Activated CD4-positive, CD25-positive, alpha-beta regulatory T cell treated with anti-CD3 and anti-CD28 coated beads, Interleukin-2, amount 50 U/mL, for 24 hours (primary cell): ENCODE data around the gene SLC17A2.
"Not testable (repeated sequence)": the region's sequence is repeated elsewhere in the genome, so short reads cannot be mapped to it uniquely, and the experiment has no call there.

Experiments used
- ATAC-seq, 2 donors: fragments of 150-1000 bp; cut with Tn5 transposase; one replicate each; pipeline ENCODE4 v1.10.0; 2021; ENCODE audit warnings: mild to moderate bottlenecking in 1 of 2, moderate library complexity in 1 of 2

SLC17A2 gene

DNA sequence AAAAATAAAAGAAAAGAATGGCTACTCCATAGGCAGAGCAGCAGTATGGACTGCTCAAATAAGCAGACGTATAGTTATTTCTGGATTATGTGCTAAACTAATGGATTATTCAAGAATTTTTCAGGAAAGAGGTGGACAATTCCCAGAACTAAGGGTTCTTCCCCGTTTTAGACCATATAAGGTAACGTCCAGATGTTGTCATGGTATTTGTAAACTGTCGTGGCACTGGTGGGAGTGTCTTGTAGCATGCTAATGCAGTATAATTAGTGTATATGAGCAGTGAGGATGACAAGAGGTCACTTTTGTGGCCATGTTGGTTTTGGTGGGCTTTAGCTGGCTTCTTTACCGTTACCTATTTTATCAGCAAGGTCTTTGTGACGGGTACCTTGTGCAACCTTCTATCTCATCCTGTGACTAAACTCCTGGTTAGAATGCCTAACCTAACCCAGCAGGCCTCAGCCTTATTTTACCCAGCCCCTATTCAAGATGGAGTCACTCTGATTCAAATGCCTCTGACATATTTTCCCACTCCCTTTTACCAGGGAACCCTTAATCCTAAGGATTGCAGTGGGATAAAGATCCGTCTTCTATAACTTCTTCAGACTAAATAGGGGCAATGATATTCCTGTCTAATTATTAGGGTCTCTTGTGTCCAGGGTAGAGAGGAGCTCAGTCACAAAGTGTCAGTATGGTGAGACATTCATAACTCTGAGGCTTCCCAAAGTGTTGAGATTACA, 21.0 kb upstream of the SLC17A2 start:
- no peak for ATAC-seq

DNA sequence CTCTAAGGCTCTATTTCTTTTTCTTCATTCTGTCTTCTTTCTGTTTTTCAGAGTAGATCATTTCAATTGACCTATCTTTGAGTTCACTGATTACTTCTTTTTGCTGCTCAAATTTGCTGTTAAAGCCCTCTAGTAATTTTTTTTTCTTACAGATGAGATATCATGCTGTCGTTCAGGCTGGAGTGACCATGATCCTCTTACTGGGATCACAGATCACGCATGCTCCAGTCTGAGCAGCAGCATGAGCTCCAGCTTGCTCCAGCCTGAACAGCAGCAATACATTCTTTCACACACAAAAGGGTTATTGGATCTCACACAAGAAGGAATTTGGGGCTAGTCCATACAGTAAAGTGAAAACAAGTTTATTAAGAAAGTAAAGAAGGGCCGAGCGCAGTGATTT, 19.8 kb upstream of the SLC17A2 start:
- ATAC-seq, result no peak

DNA sequence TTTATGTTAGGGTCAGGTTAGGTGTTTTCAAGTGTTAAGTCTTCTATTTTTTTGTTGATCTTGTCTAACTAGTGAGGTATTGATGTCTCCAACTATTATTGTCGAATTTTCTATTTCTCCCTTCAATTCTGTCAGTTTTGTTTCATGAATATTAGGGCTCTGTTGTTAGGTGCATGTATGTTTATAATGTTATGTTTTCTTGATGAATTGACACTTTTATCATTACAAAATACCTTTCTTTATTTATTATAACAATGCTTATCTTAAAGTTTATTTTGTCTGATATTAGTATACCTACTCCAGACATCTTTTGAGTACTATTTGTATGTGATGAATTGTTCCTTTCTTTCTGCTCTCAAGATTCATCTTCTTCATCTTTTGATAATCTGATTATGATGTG, 19.2 kb upstream of the SLC17A2 start:
- no peak for ATAC-seq

DNA sequence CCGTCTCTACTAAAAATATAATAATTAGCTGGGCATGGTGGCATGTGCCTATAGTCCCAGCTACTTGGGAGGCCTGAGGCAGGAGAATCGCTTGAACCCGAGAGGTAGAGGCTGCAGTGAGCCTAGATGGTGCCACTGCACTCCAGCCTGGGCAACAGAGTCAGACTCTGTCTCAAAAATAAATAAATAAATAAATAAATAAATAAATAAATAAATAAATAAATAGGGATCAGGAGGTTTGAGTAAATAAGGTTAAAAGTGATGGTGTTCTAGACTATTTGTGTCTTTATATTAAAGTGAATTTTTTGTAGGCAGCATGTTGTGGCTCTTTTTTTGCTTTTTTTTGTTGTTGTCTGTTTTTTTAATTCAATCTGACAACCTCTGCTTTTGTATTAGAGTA, 17.0 kb upstream of the SLC17A2 start:
- ATAC-seq, result not testable (repeated sequence)

DNA sequence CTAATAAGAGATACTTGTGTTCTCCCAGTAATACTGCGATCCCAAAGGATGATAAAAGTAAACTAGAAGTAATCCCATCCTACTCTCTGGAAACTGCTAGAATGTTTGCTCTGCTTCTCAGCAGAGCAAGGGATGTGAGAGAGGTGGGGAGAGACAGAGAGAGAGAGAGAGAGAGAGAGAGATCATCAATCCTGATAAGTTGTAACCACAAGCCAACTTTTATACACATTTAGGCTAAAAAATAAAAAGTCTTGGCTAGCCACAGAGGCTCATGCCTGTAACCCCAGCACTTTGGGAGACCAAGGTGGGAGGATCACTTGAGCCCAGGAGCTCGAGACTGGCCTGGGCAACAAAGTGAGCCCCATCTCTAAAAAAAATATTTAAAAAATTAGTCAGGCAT, 16.1 kb upstream of the SLC17A2 start:
- no peak for ATAC-seq

DNA sequence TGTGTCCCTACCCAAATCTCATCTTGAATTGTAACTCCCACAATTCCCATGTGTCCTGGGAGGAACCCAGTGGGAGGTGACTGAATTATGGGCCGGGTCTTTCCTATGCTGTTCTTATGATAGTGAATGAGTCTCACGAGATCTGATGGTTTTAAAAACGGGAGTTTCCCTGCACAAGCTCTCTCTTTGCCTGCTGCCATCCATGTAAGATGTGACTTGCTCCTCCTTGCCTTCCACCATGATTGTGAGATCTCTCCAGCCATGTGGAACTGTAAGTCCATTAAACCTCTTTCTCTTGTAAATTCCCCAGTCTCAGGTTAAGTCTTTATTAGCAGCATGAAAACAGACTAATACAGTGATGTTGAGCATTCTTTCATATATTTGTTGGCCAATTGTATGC, 15.2 kb upstream of the SLC17A2 start:
- not testable (repeated sequence) for ATAC-seq

DNA sequence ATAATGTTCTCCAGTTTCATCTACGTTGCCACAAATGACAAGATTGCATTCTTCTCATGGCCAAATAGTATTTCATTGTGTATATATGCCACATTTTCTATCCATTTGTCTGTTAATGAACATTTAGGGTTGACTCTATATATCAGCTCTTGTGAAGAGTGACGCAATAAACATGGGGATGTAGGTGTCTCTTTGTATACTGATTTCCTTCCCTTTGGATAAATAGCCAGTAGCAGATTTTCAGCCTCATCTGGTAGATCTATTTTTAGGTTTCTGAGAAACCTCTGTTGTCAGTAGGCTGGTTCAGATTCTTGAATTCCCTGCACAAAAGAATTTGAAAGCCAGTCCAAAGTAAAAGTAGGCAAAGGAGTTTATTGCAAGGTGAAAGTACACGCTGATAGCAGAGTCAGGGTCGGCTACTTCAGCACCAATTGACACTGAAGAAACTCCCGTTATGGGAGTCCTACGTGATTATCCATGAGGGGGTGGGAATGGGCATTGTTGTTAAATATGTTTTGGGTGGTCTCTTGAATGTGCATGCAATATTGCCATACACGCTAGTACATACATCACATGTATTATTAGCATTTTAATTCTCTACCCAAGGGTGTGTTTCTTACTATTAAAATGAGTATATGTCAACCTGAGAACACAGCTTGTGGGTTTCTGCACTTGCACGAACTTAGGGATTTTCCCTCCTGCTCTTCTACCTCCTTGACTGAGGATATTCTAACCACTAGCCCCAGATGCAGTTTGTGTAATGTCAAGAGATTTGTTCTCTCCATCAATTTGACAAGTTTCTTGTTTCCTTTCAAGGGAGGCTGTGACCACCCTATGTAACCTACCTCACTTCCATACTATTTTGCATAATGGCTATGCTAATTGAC, 14.4 kb upstream of the SLC17A2 start:
- peak; percentile 79 to 94 for ATAC-seq

DNA sequence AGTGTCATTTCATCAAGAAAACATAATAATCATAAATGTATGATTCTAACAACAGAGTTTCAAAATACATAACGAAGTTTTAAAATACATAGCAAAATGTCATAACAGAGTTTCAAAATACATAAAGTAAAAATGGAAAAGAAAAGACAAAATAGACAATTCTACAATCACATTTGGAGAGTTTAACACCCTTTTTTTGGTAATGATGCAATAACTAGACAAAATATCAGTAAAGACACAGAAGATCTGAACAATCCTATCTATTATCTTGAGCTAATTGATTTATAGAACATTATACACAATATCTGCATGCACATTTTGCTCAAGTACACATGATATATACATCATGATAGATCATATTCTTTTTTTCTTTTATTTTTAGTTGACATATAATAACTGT, 13.4 kb upstream of the SLC17A2 start:
- ATAC-seq, result no peak

DNA sequence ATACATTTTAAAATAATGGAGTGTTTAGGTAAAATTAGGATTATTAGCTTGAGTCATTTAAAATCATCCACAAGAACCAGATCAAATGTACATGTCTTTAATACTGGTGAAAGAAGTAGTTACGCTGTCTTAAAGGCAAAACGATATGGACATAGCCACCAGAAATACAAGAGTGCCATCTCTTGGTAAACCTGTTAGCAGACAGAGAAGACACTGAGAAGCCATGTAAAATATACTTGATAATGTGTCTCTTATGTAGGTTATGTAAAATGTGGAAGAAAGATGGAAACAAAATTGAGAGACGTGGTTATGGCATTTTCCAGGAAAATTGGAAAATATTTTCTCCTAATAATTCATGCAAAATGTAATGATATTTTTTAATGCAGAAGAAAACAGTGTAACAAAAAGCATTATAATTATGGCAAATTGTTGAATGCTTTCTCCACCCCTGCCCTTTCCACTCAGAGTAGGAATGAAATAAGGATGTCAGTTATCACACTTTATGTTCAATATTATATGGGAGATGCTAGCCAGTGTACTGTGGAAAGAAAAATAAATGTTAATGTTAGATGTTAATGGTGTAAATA, 12.2 kb upstream of the SLC17A2 start:
- ATAC-seq, result no peak

DNA sequence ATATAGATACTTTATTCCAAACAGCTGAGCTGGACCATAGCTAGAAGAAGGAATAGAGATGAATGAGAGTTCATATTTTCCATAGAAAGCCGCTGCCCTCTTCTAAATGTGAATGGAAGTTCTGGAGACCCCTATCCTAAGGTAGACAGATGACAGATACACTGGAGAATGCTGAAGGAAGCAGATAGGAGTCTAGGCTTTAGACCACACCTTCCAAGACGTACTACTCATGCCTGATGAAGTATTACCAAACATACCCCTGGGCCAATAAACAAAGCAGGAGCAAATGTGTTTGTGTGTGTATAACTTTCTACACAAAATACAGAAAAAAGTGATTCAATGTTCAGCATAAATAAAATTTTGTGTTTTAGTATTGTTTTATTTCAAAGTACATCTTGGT, 9.1 kb upstream of the SLC17A2 start:
- ATAC-seq, result no peak

DNA sequence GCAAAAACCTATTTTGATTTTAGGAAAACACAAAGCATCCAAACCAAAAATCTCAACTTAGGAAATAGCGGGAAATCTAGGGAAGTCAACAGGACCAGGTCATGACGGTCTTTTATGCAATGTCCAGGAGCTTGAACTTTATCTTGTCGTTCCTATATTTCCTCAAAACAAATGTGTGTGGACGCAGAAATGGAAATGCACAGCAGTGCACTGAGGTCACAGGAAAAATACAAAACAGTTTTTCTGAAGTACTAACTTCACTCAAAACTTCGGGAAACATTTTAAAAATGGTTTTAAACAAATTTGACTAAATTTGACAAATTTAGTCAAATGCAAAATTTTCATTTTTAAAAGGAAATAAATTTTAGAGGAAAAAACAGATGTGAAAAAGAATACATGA, 5.5 kb upstream of the SLC17A2 start:
- no peak for ATAC-seq

DNA sequence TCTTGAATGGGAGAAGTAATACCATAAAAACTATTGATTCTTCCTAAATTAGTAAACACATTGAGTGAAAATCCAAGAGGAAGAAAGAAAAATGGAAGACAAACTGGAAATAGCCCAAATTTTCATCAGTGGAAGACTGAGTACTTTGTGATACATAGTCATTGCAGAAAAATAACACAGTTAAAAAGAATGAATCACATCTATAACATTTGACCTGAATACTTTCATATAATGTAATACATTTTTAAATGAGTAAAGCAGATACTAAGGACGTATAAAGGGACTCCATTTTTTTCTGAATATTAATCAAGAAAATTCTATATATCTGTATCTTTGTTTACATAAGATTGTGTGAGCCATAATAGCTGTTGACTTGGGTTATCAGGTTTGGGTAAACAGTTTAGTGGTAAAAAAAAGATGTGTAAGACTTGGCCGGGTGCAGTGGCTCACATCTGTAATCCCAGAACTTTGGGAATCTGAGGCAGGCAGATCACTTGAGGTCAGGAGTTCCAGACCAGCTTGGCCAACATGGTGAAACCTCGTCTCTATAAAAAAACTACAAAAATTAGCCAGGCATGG, 4.3 kb upstream of the SLC17A2 start:
- peak in 1 of 2 donors; percentile 5 for ATAC-seq

DNA sequence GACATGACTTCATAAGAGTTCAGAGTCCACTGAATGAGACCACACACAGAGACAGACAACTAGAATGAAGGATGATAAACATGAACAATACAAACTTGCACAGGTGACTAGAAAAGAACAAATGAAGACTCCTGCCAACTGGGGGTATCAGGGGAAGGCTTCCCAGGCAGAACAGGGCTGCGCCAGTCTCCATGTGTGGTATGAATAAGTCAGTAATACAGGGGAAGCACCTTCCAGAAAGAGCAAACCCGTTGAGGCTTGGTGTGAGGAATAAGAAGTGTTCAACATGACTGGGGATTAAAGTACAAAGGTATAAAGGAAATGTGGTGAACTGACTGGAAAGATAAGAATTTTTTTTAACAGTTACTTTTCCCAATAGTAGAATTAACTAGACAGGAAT, 3.7 kb upstream of the SLC17A2 start:
- ATAC-seq, result no peak

DNA sequence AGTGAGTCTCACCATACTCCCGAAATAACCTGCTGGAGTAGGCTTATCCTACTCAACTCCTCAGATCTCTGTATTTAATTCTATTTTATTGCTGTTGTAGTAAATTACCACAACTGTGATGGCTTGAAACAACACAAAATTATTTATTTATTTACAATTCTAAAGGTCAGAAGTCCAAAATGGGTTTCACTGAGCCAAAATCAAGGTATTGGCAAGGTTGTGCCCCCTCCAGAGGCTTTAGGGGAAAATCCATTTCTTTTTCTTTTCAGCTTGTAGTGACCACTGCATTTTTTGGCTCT, 869 bp upstream of the SLC17A2 start:
- no peak for ATAC-seq

DNA sequence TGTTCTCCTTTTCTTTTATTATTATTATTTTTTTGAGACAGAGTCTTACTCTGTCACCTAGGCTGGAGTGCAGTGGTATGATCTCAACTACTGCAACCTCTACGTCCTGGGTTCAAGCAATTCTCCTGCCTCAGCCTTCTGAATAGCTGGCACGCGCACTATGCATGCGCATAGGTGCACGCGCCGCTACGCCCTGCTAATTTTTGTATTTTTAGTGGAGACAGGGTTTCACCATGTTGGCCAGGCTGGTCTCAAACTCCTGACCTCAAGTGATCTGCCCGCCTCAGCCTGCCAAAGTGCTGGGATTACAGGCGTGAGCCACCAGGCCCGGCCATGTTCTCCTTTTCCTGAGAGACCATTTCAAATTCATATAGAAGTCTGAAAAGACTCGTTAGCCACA, 706 bp downstream of the SLC17A2 start:
- not testable (repeated sequence) for ATAC-seq

DNA sequence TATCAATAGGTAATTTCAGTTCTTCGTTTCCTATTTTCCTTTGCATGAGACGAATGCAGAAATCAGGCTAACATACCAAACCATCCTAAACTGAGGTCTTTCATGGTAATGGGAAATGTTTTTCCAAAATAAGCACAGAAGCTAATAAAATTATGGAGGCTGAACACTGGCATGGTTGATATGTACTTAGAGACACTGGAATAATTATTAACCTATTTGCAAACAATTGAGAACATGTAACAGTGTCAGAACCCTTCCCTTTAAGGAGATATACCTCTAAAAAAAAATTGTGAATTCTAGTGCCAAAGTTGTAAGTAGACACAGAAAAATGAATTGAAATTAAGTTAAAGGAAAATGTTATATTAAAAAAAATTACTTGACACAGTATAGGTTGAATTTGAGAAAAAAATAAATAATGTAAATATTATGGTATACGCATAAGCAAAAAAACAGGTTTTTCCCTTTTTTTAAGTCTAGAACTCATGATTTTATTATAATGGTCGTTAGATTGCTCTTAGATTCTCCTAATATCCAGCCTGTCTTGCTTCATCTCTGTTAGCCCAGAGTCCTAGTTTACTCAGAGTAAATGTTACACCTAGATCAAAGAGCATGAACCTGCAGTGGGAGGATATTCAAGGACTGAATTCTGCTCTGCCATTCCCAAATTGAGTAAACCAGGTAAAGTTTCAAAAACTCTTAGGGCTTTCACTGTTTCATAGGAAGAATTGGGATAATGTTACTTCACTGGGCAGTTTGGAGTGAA, 1.7 kb downstream of the SLC17A2 start:
- no peak for ATAC-seq

DNA sequence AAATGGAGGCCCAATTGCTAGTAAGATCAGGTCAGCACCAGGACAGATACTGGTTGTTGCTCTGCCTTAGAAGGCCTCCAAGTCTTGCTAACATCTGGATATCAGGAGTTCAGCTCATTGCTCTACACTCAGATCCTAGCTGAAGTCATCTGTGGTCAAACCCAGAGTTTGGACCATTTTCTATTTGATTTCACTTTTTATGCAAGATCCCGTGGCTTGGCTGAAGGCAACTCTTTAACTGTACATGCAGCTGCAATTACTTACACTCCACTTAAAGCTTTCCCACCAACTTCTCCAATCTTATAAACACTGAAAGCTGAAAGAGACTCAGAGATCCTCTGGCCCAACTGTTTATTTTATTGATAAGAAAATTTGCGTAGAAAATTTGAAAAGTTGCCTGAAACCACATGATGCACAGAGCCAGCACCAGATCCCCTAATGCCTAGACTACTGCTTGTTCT, 2.7 kb downstream of the SLC17A2 start:
- no peak for ATAC-seq

DNA sequence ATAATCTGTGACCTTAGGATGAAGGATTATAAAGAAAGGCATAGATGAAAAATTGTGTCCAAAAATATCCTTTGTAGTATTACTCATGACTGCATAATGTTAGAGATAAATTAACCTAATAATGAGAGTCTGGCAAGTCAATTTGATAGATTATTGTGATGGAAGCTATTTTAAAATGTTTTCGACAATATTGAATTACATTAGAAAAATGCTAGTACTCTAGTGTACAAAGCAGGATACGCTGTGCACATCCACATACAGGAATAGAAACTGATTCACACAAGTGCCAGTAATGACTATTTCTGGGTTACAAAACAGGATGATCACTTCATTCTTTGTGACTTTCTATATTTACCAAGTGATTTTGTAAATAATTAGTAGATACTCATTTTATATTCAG, 3.3 kb downstream of the SLC17A2 start:
- no peak for ATAC-seq

DNA sequence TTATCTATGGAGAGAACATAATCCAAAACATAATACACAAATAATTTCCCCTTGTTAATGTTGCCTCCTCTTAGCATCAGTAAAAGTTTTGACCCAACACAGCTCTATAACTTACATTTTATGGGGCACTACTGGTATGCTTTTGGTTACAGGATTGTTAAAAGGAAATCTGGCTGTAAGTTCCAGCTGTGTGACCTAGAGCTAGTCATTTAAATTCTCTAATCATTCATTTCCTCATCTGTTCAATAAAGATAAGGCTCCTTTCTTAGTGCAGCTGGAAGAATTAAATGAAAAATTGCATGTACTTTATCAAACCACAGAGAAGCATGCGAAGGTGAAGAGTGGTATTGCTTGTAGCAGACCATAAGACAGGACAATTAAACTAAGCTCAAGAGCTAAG, 4.6 kb downstream of the SLC17A2 start:
- ATAC-seq, result no peak

DNA sequence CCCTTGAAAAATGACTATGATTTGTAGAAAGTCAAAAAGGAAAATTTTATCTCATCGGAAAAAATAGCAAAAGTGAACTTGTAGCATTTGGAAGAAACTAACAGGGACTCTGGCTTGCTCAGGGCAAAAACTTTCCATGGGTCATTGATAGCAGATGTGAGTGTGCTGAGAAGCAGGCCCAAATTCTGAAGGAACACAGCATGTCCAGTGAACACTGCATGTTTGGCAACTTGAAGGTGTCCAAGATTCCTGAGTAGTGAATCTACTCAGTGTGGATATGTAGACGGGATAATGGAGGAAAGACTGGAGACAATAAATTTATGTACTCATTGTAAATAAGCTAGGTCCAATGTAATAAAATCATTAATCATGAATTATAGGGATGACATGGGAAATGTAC, 8.2 kb downstream of the SLC17A2 start:
- ATAC-seq, result no peak

DNA sequence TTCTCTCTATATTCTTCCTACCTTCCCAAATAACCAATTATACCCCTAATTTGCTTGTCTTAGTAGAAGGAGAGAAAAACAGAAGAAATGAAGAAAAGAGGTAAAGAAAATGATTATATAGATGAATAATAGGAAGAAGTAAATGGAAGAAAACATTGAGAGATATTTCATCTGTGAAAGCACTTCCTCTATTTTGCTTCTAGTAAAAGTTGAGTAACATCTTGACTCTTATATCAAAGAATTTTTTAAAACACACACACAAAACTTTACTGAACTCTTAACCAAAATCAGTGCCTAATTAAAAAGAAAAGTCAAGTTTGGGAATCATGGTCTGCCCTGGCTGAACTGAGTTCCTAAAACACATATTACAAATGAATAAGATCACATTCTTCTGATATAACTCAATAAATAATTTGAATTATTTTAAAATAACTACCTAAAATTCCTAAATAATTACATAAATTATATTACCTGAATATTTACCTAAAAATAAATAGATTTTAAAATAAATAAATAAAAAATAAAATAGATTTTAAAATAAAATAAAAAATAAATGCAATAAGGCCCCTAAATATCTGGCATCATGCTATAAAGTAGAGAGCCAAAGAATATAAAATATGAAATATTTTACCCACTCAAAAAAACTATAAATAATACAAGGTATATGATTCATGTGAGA, 8.8 kb downstream of the SLC17A2 start:
- ATAC-seq, result no peak

DNA sequence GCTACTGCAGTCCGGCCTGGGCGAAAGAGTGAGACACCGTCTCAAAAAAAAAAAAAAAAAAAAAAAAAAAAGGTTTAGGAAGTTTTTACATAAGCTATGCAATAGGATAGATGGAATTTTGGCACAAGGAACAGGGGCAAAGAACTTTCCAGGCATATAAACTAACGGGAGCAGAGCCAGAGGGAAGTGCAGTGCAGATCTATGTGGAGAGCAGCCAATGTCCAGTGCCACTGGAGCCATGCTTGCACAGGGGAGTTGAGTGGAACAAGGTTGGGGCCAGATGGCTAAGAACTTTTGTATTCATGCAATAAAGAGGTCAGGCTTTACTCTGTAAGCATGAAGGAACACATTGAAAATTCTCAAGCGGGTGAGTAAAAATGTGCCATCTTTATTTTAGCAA, 10.8 kb downstream of the SLC17A2 start:
- ATAC-seq, result no peak
